MCF 10A (cell line): Measurements from ENCODE around the gene GCNT1. TPM values are rescaled to one million over a fixed set of nuclear protein-coding genes. Genes with fewer than 3 reads are reported as not detected.

Source experiments
- BruUV-seq: library from RNA; stranded (reverse); fragments of 400-500 nt; replicated peaks from 2 replicates; lab custom pipeline; 2021; lab: Mats Ljungman, UMichigan
- CTCF ChIA-PET: fragments of 300-600 bp; sonication (Branson Sonifier 250); formaldehyde crosslinking; extraction: SDS; loops from one replicate; lab custom pipeline; 2021; ENCODE audit warnings: antibody characterized with exemption, inconsistent platforms; lab: Yijun Ruan, JAX
- POLR2A ChIA-PET: fragments of 300-600, 350-650 bp; sonication (Branson Sonifier 250); formaldehyde crosslinking; extraction: SDS; loops from one replicate; lab custom pipeline; 2020; ENCODE audit warnings: antibody characterized with exemption, inconsistent platforms; lab: Yijun Ruan, JAX
- DNase-seq: peaks from one replicate; pipeline ENCODE4 v3.0.0-alpha.2; 2018; ENCODE audit not compliant: unreplicated experiment
- H3K27ac Mint-ChIP-seq: one replicate; pipeline ENCODE4 v1.8.0; 2022; ENCODE audit warnings: mild to moderate bottlenecking, low read depth, mixed read lengths; ENCODE audit not compliant: unreplicated experiment
- H3K27me3 Mint-ChIP-seq: one replicate; pipeline ENCODE4 v1.8.0; 2022; ENCODE audit warnings: mixed read lengths; ENCODE audit not compliant: insufficient read depth, unreplicated experiment
- H3K36me3 Mint-ChIP-seq: one replicate; pipeline ENCODE4 v1.8.0; 2022; ENCODE audit warnings: mild to moderate bottlenecking, moderate library complexity, mixed read lengths; ENCODE audit not compliant: insufficient read depth, unreplicated experiment
- H3K4me1 Mint-ChIP-seq: one replicate; pipeline ENCODE4 v1.8.0; 2022; ENCODE audit warnings: mixed read lengths; ENCODE audit not compliant: insufficient read depth, unreplicated experiment
- H3K4me3 Mint-ChIP-seq: one replicate; pipeline ENCODE4 v1.8.0; 2022; ENCODE audit warnings: mild to moderate bottlenecking, moderate library complexity, mixed read lengths; ENCODE audit not compliant: unreplicated experiment
- H3K9me3 Mint-ChIP-seq: one replicate; pipeline ENCODE4 v1.8.0; 2022; ENCODE audit warnings: mixed read lengths; ENCODE audit not compliant: unreplicated experiment
- CTCF ChIP-seq: fragments of 200-600 bp; IDR thresholded peaks from one replicate; pipeline ENCODE4 v1.8.0; 2022; ENCODE audit warnings: antibody characterized with exemption, mild to moderate bottlenecking; ENCODE audit not compliant: unreplicated experiment
- intact Hi-C: fragments of 100-400 bp; cut with micrococcal nuclease; formaldehyde crosslinking; loops from 2 replicates; pipeline ENCODE4 v1.14.1; 2022
- total RNA-seq: library from RNA; stranded (reverse); gene quantifications from 2 replicates; pipeline ENCODE4 v1.2.3, GENCODE V29; 2022

The GCNT1 gene
- total RNA-seq, 1 experiment from 2014 or later, result 11.5 TPM

- CTCF ChIA-PET, result interaction anchor here (0.6 to 8.9 kb wide), 12 partner anchors 11 to 250 kb away, joined by 3 to 89 read pairs (median 4); no protein-coding TSS in a partner anchor
- Mint-ChIP-seq H3K36me3 (no peaks in the 10 kb centered on the region), H3K9me3 (no peaks in the 10 kb centered on the region), H3K4me3 (no peak overlapping the region), H3K27ac (peak overlapping the region; percentile 52), H3K27me3 (no peaks in the 10 kb centered on the region), H3K4me1 (peaks cover 25% of the 10 kb centered on the region)
- BruUV-seq, result no TSS peak
- DNase-seq, result peak; percentile 69
- POLR2A ChIA-PET, result interaction anchor here (0.6 to 1.4 kb wide), 3 partner anchors 59 to 68 kb away, joined by 3 to 5 read pairs (median 4); partner anchors contain the start of gene RFK
- intact Hi-C loops, result loop anchor here (10.0 kb wide), 1 partner anchor 61 kb away; no protein-coding TSS in a partner anchor
- TF ChIP-seq CTCF, result no peak
Measured at GRCh38 chr9:76453785-76454184, 5.2 kb upstream of the GCNT1 start.

GRCh38 chr9:76454311-76454710 is 4.7 kb upstream of the GCNT1 start:
- no TSS peak for BruUV-seq
- H3K9me3 Mint-ChIP-seq, result no peaks in the 10 kb centered on the region
- ChIA-PET CTCF (interaction anchor here (0.6 to 8.9 kb wide), 11 partner anchors 12 to 250 kb away, joined by 3 to 89 read pairs (median 4); no protein-coding TSS in a partner anchor), POLR2A (interaction anchor here (1.4 kb wide), 1 partner anchor 59 kb away, joined by 5 read pairs; no protein-coding TSS in a partner anchor)
- no peaks in the 10 kb centered on the region for H3K27me3 Mint-ChIP-seq
- no peaks in the 10 kb centered on the region for H3K36me3 Mint-ChIP-seq
- DNase-seq, result no peak
- no peak for TF ChIP-seq CTCF
- H3K4me3 Mint-ChIP-seq, result no peak overlapping the region
- peak overlapping the region; percentile 27 for H3K27ac Mint-ChIP-seq
- H3K4me1 Mint-ChIP-seq, result peaks cover 25% of the 10 kb centered on the region
- intact Hi-C loops, result loop anchor here (10.0 kb wide), 1 partner anchor 60 kb away; no protein-coding TSS in a partner anchor

- peak; percentile 16 for DNase-seq
- CTCF ChIA-PET, result interaction anchor here (0.6 to 8.9 kb wide), 6 partner anchors 9 to 248 kb away, joined by 3 to 89 read pairs (median 6); no protein-coding TSS in a partner anchor
- H3K27ac Mint-ChIP-seq, result peak overlapping the region; percentile 6
- TF ChIP-seq CTCF, result no peak
- peaks cover 25% of the 10 kb centered on the region for H3K4me1 Mint-ChIP-seq
- H3K27me3 Mint-ChIP-seq, result no peaks in the 10 kb centered on the region
- no peak overlapping the region for H3K4me3 Mint-ChIP-seq
- peaks cover 7% of the 10 kb centered on the region for H3K36me3 Mint-ChIP-seq
- intact Hi-C loops, result loop anchor here (10.0 kb wide), 1 partner anchor 58 kb away; no protein-coding TSS in a partner anchor
- no peaks in the 10 kb centered on the region for H3K9me3 Mint-ChIP-seq
- POLR2A ChIA-PET, result interaction anchor here (1.0 to 1.7 kb wide), 4 partner anchors 62 to 202 kb away, joined by 3 to 9 read pairs (median 3); partner anchors contain the start of gene RFK
- BruUV-seq, result no TSS peak
Measured at GRCh38 chr9:76456202-76456926, 2.6 kb upstream of the GCNT1 start.
